MM.1S (cell line): Measurements from ENCODE around the gene LASP1.

Source experiments
- CTCF ChIP-seq: fragments of 300-600 bp; sonication (generic); IDR thresholded peaks from 2 replicates; pipeline ENCODE4 v1.5.1; 2016; ENCODE audit warnings: antibody characterized with exemption, low read length, mixed read lengths
- EZH2 ChIP-seq: fragments of 300-600 bp; sonication (generic); optimal IDR thresholded peaks from 2 replicates; pipeline ENCODE3; 2017; ENCODE audit warnings: low read depth, mild to moderate bottlenecking, antibody characterized with exemption, low read length, mixed read lengths

DNA sequence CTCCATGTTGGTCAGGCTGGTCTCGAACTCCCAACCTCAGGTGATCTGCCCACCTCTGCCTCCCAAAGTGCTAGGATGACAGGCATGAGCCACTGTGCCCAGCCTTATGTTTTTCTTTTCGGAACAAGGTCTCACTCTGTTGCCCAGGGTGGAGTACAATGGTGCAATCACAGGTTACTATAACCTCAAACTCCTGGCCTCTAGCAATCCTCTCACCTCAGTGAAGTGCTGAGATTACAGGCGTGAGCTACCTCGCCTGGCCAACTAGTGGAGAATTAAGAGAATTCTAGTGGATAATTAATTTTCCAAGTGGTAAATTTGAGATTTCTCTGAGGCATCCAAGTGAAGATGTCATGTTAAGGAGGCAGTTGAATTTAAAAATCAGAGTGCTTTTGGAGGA, 100.3 kb downstream of the LASP1 start:
- no peak for TF ChIP-seq CTCF
- TF ChIP-seq EZH2, result no peak
